Adipose tissue (tissue), 3 donors: Measurements from ENCODE around the gene GALNT5. TPM values are rescaled to one million over a fixed set of nuclear protein-coding genes. Genes with fewer than 3 reads are reported as not detected.
"Not testable (repeated sequence)": the region's sequence is repeated elsewhere in the genome, so short reads cannot be mapped to it uniquely, and the experiment has no call there.

Experiments used
- H3K27ac ChIP-seq: one replicate; pipeline ENCODE4 v1.5.1; 2013; ENCODE audit warnings: low read depth, low read length
- WGBS, 3 donors: extraction: QIAGEN DNeasy Blood & Tissue Kit; methylation state at CpG; one replicate each; pipeline ENCODE4 v1.1.7; 2013; 5-methylcytosine and 5-hydroxymethylcytosine counted together
- polyA plus RNA-seq, 3 donors: library from polyadenylated mRNA; stranded (reverse); fragments of 200-250 nt; gene quantifications; one replicate each; pipeline ENCODE4 v1.2.3, GENCODE V29; 2013
- donor health status: healthy with polysubstance abuse.
- donor health status: Bipolar disorder and iron deficiency.
- donor health status: healthy.

GALNT5 gene
- under 1 TPM in 2 of 3 donors, not detected in 1; 0.01 to 0.31 TPM for polyA plus RNA-seq

GRCh38 chr2:157257312-157258252 is at the start of gene GALNT5:
Gene GALNT5, plus strand, starts transcription at chr2:157257705. Its CDS starts 378 bp downstream, at chr2:157258083.
- WGBS, 3 donors = 14 to 21% (median 20%) methylated on average over 15 of the region's 15 CpGs
- no peak within 1 kb of the TSS for H3K27ac ChIP-seq

DNA sequence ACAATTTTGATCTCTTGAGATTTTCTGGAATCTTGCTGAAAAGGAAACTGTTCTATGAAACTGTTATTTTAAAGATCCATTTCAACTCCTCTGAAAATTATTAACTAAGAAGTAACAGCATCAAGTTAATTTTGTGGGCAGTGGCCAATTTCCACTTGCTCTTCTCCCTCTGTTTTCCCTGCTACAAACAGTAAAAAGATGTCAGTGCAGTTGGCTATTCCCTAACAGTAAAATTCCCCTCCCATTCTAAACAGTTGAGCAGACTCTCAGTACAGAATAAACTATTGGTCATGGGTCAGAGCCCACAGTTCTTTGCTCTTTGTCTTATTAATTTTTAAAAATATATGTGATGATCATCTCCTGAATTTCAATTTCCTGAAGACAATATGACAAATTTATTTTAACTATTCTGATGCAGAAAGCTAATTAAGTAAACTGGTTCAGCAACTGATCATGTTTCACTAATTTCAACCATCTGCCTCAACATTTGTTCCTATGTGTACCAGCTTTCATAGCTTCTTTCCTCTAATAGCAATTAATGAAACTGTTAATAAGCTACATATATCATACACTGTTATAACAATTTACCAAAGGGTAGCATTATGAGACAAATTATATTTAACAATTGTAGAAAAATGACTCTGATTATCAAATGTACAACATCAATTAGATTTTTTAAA is 41.1 kb upstream of the GALNT5 start:
- no peak overlapping the region for H3K27ac ChIP-seq

- 88 to 96% (median 90%) methylated on average over 2 of the region's 2 CpGs for WGBS, 3 donors
- H3K27ac ChIP-seq = no peak overlapping the region
Measured at GRCh38 chr2:157217409-157217808, 40.1 kb upstream of the GALNT5 start.

- 65 to 79% (median 71%) methylated on average over 2 of the region's 2 CpGs for WGBS, 3 donors
- no peak overlapping the region for H3K27ac ChIP-seq
Measured at GRCh38 chr2:157218911-157219310, 38.6 kb upstream of the GALNT5 start.

- H3K27ac ChIP-seq = no peak overlapping the region
- WGBS, 3 donors = 61 to 75% (median 65%) methylated on average over 1 of the region's 1 CpG
Measured at GRCh38 chr2:157220502-157220901, 37.0 kb upstream of the GALNT5 start.

GRCh38 chr2:157221394-157221988 is 36.0 kb upstream of the GALNT5 start:
- no peak overlapping the region for H3K27ac ChIP-seq
- 65 to 83% (median 73%) methylated on average over 2 of the region's 2 CpGs for WGBS, 3 donors

GRCh38 chr2:157223624-157224205 is 33.8 kb upstream of the GALNT5 start:
- WGBS, 3 donors = 71 to 84% (median 80%) methylated on average over 5 of the region's 5 CpGs

GRCh38 chr2:157224448-157224847 is 33.1 kb upstream of the GALNT5 start:
- not testable (repeated sequence) for H3K27ac ChIP-seq
- WGBS, 3 donors = 73 to 92% (median 83%) methylated on average over 2 of the region's 2 CpGs

More at GRCh38 chr2:157223624-157224205, 33.8 kb upstream of the GALNT5 start:
- no peak overlapping the region for H3K27ac ChIP-seq

DNA sequence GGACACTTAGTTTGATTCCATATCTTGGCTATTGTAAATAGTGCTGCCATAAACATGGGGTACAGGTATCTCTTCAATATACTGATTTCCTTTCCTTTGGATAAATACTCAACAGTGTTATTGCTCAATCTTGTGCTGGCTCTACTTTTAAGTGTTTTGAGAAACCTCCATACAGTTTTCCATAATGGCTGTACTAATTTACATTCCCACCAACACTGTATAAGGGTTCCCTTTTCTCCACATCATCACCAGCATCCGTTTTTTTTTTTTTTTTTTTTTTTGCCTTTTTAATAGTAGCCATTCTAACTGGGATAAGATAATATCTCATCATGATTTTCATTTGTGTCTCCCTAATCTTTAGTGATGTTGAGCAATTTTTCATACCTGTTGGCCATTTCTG is 29.9 kb upstream of the GALNT5 start:
- WGBS, 3 donors = 50 to 65% (median 63%) methylated on average over 1 of the region's 1 CpG
- H3K27ac ChIP-seq = no peak overlapping the region

DNA sequence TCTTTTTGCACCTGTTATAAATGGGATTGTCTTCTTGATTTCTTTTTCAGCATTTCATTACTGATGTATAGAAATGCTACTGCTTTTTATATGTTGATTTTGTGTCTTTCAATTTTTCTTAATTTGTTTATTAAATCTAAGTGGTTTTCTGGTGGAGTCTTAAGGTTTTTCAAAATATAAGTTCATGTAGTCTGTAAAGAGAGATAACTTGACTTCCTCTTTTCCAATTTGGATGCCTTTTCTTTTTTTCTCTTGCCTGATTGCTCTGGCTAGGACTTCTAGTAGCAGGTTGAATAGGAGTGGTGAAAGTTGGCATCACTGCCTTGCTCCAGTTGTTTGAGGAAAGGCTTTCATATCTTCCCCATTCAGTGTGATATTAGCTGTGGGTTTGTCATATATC is 28.6 kb upstream of the GALNT5 start:
- H3K27ac ChIP-seq = no peak overlapping the region

DNA sequence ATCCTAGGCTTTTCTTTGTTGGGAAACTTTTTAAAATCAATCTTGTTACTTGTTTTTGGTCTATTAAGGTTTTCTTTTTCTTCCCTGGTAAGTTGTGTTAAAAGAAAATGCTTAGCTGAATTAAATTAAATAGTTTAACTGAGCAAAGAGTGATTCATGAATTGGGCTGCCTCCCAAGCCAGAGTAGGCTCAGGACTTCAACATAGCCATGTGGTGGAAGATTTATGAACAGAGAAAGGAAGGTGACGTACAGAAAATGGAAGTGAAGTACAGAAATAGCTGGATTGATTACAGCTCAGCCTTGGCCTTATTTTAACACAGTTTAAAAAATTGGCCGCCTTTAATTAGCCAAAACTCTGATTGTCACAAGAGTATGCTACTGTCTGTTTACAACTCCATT is 27.9 kb upstream of the GALNT5 start:
- WGBS, 3 donors = 67 to 82% (median 70%) methylated on average over 2 of the region's 2 CpGs
- H3K27ac ChIP-seq = no peak overlapping the region

GRCh38 chr2:157231476-157231875 is 26.0 kb upstream of the GALNT5 start:
- no peak overlapping the region for H3K27ac ChIP-seq

DNA sequence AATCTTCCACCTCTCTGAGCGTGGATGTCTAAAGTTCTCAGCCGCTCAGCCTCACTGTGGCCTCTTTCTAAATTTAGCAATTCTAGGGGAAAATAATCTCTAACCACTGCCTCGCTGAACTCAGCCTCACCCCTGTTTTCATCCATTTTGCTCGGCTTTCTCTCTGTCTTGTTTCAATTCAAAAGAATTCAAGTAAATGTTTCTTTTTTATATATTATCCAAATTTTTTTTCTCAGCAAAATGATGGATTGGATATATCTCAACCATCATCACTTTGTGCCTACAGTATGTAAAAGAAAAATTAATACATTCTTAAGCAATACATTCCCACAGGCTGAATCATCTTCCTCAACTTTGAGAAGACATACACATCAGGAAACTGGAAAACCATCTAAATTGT is 24.0 kb upstream of the GALNT5 start:
- 83 to 86% (median 84%) methylated on average over 4 of the region's 4 CpGs for WGBS, 3 donors
- H3K27ac ChIP-seq = no peak overlapping the region

DNA sequence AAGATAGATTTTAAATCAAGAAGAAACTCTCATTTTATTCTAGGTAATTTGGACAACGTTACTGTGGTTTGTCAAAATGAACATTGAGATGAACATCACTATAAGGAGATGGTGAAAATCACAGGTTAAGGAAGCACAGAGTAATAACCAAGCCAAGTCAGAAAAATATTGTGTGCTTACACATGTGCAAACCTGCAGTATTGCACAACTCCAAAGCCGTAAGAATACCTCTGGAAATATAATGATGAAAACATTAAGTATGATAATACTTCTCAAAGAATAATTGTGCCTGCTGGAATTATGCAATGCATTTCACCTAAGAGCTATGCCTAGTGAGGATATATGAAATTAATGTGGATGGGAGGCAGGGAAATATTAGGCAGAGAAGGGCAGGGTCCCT is 21.1 kb upstream of the GALNT5 start:
- WGBS, 3 donors = 62 to 80% (median 78%) methylated on average over 2 of the region's 2 CpGs
- no peak overlapping the region for H3K27ac ChIP-seq

DNA sequence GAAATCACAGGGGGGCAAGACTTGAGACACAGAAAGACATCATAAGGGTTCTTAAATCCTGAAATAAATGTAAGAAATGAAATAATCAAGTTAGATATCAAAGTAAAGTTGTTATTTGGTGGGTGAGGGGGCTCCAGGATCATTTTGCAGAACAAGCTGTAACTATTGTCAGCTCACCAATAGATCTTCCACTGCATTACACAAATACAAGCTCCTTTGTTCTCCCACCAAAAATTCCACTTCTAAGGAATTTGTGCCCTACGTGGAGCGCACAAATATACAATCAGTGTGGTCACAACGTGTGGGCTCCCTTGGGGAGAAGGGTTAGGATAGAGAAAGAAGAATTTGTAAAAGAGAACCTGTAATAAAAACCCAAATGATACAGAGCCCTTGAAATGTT is 19.2 kb upstream of the GALNT5 start:
- H3K27ac ChIP-seq = no peak overlapping the region
- WGBS, 3 donors = 49 to 78% (median 73%) methylated on average over 3 of the region's 3 CpGs

DNA sequence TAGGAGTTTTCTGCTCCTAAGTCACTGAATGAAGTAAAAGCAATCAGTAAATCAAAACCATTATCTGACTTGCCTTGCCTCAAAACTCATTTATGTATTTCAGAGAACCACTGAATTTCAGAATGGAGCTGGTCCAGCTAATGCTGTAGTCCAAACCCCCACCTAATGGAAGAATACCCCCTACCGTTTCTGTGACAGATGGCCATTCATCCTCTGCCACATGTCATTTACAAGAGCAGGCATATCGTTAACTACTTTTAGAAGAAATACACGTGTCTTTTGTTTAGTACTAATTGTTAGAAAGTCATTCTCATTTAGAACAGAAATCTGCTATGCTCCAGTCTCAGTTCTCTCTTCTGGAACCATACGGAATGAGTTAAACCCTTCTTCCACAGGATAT is 12.8 kb upstream of the GALNT5 start:
- WGBS, 3 donors = 63 to 75% (median 70%) methylated on average over 4 of the region's 4 CpGs
- H3K27ac ChIP-seq = no peak overlapping the region

DNA sequence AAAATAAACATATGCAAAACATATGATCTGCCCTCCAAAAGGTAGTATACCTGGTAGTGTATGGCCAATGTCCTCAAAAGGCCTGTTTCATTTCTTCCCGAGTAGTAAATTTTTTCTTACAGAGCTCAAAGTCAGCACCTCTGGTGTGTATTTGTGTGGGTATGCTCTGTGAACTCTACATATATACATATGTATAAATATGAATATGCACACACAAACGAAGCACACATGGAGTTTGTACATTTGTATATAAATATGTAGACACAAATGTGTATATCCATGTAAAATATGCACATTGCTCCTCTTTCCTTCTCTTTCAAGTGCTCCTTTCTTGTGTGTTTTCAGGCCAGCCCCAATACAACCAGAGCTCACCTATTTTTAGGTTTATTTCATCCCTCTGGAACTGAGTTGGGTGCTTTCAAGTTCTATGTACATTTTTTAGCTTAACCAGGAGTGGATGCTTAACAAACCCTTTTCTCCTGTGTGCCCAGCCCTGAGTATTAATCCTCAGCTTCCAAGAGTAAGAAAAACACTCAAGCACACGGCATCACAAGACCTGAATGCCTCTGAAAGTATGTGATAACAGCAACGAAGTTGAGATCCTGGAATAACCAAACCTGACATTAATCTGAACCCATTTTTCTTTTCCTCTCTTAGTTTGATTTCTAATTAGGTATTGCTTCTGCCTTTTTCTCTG is 12.2 kb upstream of the GALNT5 start:
- 64 to 70% (median 66%) methylated on average over 4 of the region's 4 CpGs for WGBS, 3 donors
- no peak overlapping the region for H3K27ac ChIP-seq
